ENCODE measurements around the gene SIGLEC10. TPM values are rescaled to one million over a fixed set of nuclear protein-coding genes. Genes with fewer than 3 reads are reported as not detected.

The SIGLEC10 gene
- total and polyA plus RNA-seq, 9 of the 15 experiments (the other 6 are each of a cell fraction or from before 2014, with no cell fraction given), result 0.10 to 1.8 (median 0.82) TPM

GRCh38 chr19:51367565-51368365 is 49.7 kb downstream of the SIGLEC10 start (continued):
- TF ChIP-seq SAFB (IDR thresholded peaks at IDR 0.05; ENCODE audit: borderline replicate concordance, low read depth, low read length) (0 out of 2 replicates have a peak, but pooled peaks have one; percentile 38), ARHGAP35 (IDR thresholded peaks at IDR 0.05; ENCODE audit: partially characterized antibody) (no peak), HDGF (IDR thresholded peaks at IDR 0.05) (peak; percentile 87; the same call in 1 of the 2 replicates), RHOXF2B (CRISPR knock-in tag; conservative IDR thresholded peaks at IDR 0.05) (no peak), SRSF9 (IDR thresholded peaks at IDR 0.05; ENCODE audit: borderline replicate concordance, low read depth, low read length) (no peak), CREB1 (IDR thresholded peaks at IDR 0.05) (no peak; the same call in 1 of the 2 replicates), CREB1 (CRISPR knock-in tag; IDR thresholded peaks at IDR 0.05) (no peak), RBBP5 (IDR thresholded peaks at IDR 0.05; ENCODE audit: borderline replicate concordance, insufficient read depth, low read length, poor library complexity, severe bottlenecking) (peak; percentile 66), ZBTB49 (CRISPR knock-in tag; IDR thresholded peaks at IDR 0.05; ENCODE audit: borderline replicate concordance) (no peak), ZNF444 (CRISPR knock-in tag; IDR thresholded peaks at IDR 0.05) (no peak), SP2 (IDR thresholded peaks at IDR 0.05; ENCODE audit: extremely low read depth, low read depth, low read length, poor library complexity, severe bottlenecking) (no peak), CREB3 (tag; conservative IDR thresholded peaks at IDR 0.05; ENCODE audit: low read depth) (no peak), IFI16 (CRISPR knock-in tag; IDR thresholded peaks at IDR 0.05) (no peak), IRF2 (CRISPR knock-in tag; IDR thresholded peaks at IDR 0.05) (no peak), GTF3C2 (IDR thresholded peaks at IDR 0.05; ENCODE audit: borderline replicate concordance, extremely low read depth, insufficient read length) (no peak), PML (IDR thresholded peaks at IDR 0.05; ENCODE audit: low read length) (peak; percentile 46; the same call in 1 of the 2 replicates), SMAD4 (CRISPR knock-in tag; conservative IDR thresholded peaks at IDR 0.05) (peak; percentile 92)
- TF ChIP-seq, protein P1, sequence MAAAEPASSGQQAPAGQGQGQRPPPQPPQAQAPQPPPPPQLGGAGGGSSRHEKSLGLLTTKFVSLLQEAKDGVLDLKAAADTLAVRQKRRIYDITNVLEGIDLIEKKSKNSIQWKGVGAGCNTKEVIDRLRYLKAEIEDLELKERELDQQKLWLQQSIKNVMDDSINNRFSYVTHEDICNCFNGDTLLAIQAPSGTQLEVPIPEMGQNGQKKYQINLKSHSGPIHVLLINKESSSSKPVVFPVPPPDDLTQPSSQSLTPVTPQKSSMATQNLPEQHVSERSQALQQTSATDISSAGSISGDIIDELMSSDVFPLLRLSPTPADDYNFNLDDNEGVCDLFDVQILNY (CRISPR knock-in tag; IDR thresholded peaks at IDR 0.05), result peak; percentile 79

Data from K562 (cell line).